Fibroblast of lung (primary cell): ENCODE data around the gene ATP11C.

ENCODE experiments used
- CTCF ChIP-seq, 2 donors: IDR thresholded peaks in 1 of 2; conservative IDR thresholded peaks in 1 of 2; 1 replicate in 1 of 2; 2 replicates in 1 of 2; pipeline ENCODE4 v1.5.1; 2011 to 2012; ENCODE audit warnings: low read length in 2 of 2, control low read depth in 1 of 2, inconsistent platforms in 1 of 2, low read depth in 1 of 2, mild to moderate bottlenecking in 1 of 2
- EZH2 ChIP-seq: IDR thresholded peaks from 2 replicates; pipeline ENCODE4 v1.5.1; 2012; ENCODE audit warnings: low read length, control low read depth, mild to moderate bottlenecking; ENCODE audit errors: missing control alignments

- TF ChIP-seq CTCF (conservative IDR thresholded peaks at IDR 0.05 in 1 of 2, IDR thresholded peaks at IDR 0.05 in 1 of 2; ENCODE audit: low read depth in 1 of 2, low read length in 2 of 2), result no peak
- no peak for TF ChIP-seq EZH2
These were observed 241.4 kb downstream of the ATP11C start for GRCh38 chrX:139691493-139691842.
